Cortex of kidney (tissue), 1 donor: ENCODE data around the gene RALGDS.
"Not testable (repeated sequence)": the region's sequence is repeated elsewhere in the genome, so short reads cannot be mapped to it uniquely, and the experiment has no call there.

Source experiments
- DNase-seq: peaks from one replicate; lab custom pipeline; 2025; lab: John Stamatoyannopoulos, UW

Gene RALGDS

DNA sequence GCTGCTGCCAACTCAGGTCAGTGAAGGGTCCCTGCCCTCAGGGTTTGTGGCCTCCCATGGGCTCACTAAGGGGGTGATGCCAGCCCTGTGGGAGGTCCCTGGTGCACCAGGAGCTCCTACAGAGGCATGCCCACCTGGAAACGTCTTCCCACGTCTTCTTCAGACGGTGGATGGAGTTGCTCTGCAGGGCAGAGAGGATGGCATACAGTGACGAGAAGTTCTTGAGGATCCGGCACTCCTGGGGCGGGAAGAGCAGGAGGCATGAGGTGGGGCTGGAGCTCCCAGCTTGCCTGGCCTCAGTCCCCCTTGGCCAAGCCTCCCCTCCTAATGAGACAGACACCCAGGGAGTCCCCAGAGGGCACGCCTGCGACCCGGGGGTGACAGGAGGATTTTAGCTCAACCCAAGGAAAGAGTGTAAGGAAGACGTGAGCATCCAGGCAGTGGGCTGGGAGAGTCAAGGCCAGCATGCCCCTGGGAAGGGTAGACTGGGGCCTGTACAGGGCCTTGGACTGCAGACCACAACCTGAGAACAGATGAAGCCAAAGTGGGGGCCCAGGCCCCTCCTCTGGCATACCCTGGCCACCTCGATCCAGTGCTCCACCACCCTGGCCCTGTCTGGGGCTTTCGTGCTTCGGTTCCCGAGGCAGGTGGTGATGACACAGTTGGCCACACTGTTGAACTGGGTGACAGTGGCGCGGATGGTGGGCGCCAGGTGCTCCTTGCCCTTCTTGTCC is 14.4 kb downstream of the RALGDS start:
- DNase-seq = no peak

DNA sequence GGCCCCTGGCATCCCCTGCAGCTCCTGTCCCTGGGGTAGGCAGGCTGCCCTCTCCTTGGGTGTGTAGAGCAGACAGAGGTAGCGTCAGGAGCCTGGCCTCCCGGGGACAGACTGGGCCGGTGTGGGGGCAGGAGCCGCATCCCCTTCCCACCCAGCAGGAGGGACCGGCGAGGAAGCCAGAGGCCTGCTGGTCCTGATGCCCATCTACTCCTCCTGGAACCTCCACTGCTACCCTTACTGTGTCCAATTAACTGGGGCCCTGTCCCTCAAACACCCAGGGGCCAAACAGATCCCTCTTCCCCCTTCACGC is 15.6 kb downstream of the RALGDS start:
- no peak for DNase-seq

DNA sequence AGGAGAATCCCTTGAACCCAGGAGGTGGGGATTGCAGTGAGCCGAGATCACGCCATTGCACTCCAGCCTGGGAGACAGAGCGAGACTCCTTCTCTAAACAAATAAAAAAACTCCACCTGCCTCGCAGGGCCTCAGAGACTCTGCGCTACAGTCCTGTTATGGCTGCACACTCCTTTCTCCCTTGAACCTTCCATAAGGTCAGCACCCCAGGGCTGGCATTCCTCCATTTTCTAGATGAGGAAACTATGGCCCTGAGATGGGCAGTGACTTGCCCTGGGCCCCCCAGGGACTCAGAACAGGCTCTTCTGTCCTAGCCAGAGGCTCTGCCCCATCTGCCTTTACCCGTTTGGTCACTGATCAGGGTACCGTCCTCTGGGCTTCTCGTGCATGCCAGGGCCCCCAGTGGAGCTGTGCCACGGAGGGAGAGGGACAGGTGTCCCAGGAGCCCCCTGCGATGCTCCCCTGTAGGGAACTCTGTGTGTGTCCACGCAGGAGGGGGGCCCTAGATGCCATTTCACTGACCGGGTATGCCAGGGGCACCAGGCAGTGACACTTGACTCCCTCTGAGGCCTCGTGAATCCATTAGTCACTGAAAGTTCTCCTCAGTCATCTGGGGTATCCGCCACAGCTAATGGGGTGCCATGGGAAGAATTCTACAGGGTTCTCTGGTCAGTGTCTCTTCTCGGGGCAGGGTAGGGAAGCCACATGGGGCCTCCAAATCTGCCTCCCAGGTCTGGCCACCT is 16.2 kb downstream of the RALGDS start:
- DNase-seq = no peak

DNA sequence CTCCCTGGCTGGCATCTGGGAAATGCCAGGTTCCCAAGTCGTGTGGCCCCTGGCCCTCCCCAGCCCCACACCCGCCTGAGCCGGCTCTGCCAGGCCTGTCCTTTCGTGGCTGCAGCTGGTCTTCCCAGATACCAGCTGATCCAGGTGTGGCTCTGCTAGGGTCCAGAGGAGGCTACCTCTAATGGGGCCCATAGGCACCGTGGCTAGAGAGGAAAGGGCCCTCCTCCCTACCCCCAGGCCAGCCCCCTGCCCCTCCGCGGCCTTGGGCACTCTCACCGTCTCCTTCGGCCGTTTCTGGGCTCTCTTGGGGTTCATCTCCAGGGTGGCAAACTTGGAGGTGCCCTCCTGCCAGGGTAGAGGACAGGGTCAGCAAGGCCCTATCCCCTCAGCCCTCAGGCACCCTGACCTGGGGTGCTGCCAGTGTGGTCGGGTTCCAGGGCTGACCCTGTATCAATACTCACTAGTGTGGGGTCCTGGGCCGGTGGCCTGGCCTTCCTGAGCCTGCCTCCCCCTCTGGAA is 17.0 kb downstream of the RALGDS start:
- DNase-seq = no peak

DNA sequence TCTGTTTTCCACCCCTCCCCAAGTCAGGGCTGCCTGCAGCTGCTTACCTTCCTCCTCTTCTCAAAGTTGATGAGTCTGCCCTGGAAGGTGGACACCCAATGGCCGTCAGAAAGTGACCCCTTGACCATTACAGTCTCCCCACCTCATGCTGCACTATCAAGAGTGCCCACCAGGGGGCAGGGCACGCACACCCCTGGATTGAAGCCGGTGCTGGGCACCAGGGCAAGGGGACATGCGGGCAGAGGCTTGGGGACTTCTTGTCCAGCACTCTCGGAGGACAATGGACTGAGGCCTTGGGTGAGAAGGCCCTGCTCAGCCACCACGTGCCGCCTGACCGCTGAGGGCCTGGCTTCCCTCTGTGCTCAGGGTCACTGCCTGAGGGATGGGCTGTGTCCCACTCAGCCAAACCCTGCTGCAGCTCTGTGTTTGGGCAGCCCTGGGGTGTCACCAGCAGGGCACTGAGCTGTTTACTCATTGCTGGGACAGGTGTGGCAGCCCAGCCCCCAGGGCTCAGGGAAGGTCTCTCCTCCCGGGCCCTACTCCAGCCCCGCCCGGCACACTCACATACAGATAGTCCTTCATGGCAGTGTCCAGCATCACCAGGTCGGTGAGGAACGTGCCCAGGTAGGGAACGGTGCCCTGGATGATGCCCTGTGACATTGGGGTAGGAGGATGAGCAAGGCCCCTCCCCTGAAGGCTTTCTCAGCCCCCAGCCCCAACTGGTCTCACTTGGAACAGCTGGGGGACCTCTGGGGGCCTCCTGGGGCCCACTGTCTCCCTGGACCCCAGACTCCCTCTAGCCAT is 17.7 kb downstream of the RALGDS start:
- no peak for DNase-seq

DNA sequence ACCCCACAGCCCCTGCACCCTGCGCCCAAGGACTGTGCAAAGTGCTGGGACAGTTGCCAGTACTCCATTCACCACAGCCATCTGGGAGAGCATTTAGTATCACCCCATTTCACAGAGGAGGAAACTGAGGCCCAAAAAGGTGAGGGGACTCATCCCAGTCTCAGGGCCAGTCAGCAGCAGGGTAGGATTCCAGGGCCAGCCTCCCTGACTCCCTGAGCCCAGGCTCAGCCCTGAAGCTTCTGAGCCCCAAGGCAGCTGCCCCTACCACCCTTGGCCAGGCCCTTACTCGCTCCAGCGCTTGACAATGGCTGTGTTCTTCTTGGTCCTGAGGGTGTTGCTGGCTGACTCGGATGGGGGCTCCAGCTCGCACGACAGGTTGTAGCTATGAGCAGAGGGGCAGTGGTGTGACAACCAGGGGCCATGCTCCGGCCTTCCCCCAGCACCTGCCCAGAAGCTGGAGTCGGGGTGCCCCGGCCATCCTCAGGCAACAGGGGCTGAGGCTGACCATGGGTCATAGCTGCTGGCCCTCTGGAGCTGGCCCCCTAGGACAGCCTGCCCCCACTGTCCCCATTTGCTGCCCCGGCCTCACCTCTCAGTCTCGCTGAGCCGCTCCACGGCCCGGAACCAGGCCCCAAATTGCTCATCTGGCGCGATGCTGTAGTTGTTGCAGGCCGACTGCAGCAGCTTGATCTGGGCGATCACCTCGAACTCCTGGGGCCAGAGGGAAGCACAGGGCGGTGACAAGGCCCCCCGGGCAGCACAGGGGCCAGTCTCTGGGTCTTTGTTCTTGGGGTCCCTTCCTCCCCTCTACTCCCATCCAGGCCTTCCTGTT is 18.6 kb downstream of the RALGDS start:
- no peak for DNase-seq

DNA sequence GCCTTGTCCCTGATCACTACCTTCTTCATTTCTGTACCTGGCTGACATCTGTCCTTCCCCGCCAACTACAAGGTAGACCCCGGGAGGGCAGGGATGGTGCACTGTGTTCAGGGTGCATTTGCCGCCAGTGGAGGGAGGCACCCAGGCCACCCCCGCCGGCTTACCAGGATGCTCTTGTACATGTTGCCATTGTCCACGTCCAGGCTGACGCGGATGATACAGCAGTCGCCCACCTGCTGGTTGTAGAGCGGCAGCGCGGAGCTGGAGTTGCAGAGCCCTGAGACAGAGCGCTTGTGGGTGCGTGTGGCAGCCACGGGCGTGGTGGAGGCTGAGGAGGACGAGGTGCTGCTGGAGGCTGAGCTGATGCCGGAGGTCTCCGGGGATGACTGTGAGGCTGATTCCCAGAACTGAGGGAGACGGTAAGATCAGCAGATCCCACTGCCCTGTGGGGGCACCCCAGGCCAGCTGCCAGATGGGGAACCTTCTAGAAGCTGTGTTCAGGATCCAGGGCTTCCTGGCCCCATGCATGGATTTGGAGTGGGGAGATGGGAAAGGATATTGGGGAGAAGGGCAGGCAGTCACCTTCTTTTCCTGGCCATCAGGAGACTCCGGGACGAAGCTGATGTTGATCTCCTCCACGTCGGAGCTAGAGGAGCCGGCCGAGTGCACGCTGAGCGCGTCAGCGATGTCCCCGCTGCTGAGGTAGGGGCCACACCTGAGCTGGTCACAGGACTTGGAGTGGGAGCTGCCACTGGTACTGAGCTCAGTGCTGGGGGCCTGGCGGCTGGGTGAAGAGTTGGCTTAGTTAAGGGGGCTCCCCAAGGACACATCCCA is 19.5 kb downstream of the RALGDS start:
- DNase-seq = no peak

DNA sequence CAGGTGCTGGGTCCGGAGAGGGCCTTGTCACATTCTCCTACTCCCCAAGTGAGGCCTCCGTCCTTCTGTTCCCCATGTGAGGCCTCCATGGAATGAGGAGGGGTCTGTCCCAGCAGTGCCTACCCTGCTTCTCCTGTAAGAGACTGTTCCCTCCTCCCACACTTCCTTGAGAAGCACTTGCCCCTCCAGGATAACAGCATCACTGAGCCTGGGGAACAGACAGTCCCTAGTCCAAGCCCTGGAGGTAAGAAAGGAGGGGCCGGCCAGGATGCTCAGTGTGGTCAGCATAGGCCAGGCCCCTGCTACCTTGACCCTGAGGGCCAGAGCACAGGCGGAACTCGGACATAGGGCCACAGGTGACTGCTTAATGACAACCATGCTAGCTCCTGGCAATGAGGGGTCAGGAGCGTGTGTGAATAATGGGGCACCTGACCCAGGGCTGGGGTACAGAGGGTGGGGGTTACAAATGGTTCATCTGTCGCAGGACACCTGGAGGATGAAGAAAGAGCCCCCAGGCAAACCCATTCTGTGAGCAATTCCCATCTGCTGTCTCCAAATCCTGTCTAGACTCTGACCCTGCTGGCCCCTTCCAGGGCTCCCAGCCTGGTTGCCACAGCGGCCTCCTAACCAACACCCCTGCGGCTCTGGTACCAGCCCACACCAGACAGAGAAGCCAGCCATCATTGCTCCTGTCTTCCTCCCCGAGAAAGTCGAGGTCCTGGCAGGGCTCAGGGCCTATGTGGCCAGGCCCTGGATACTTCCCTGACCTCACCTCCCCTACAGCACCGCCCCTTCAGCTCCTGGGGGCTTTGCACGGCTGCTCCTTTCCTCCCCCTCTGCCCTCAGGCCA is 20.3 kb downstream of the RALGDS start:
- DNase-seq = no peak

DNA sequence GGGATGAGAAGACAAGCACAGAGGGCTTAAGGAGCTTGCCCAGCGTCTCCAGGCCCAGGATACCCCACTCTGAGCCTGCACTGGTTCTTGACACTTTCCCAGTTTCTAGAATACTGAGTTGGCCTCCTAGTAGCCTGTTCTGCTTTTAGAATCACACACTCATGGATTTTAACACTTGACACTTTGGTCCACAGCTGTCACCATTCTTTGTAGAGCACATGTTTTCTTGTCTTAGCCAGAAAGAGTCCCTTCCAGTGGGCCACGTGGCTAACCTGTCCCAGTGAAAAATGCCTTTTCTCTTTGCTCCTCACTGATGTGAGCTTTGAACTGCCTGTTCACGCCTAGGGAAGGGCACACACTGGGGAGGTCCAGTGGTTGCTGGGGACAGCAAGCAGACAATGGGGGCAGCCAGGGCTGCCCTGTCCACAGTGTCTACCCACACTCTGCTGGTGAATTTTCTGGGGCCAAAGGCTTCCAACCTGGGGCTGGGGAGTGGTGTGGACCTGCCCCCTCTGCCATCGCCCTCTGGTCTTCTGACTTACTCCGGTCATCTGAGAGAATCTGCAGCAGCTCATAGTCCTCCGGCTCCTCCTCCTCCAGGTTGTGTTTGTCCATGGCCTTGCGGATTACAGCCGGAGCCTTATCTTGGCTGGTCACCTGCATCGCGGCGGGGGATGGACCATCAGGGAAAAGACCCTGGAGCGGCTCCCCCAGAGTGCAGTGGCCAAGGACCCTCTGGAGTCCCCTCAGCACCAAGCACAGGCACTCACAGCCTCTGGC is 21.1 kb downstream of the RALGDS start:
- DNase-seq = no peak

DNA sequence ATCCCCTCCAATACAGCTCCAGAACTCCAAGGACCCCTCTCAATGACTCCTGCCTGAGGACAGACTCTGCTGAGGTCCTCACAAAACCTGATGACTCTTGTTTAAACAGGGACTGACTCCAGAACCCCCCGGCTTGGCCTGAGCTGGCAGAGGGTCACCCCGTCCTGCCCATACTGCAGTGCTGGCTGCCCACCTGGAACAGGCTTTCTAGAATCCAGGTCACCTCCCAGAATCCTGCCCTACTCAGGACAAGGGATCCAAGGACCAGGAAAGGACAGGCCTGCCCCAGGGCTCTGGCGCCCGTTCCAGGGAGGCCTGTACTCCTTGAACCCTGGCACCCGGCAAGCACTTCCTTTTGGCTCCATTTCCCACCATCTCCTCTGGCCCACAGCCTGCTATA is 22.2 kb downstream of the RALGDS start:
- DNase-seq = no peak

DNA sequence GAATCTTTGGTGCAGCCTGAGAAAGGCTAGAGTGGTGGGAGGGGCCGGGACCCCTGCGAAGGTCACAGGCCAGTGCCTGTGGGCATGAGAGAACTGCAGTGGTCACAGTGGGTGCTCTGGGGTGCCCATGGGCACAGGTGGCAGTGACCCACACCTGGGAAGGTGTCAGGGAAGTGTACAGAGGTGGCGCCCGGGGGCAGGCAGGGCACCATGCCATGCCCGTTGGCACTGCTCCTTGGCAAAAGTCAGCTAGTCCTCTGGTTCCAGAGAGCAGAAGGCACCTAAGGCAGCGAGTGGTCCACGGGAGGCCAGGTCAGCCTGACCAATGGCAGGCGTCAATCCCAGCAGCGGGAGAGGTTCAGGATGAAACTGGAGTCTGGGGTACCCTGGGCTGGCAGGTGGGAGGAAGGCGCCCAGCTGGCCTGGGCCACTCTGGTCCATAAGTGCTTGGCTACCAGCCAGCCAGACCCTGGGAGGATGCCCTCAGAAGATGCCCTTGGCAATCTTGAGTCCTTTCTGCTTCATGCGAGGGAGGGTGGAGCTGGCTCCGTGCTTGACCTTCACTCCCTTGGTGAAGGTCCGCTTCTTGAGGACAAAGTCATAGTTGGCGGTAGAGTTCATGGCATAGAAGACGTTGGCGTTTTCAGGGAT is 22.8 kb downstream of the RALGDS start:
- DNase-seq = no peak

DNA sequence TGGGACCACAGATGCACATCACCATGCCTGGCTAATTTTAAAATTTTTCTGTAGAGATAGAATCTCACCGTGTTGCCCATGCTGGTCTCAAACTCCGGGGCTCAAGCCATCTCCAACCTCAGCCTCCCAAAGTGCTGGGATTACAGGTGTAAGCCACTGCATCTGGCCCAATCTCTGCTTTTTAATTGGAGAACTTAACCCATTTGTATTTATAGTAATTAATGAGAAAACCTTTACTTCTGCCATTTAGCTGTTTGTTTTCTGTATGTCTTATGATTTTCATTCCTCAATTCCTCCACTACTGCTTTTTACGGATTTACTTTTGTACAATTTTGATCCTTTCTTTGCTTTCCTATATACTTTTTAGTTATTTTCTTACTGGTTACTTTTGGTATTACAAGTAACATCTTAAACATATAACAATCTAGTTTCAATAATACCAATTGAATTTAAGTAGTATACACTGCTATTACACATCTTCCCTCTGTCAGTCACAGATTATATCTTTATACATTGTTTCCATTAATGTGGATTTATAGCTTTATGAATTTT is 26.1 kb downstream of the RALGDS start:
- DNase-seq = no peak

DNA sequence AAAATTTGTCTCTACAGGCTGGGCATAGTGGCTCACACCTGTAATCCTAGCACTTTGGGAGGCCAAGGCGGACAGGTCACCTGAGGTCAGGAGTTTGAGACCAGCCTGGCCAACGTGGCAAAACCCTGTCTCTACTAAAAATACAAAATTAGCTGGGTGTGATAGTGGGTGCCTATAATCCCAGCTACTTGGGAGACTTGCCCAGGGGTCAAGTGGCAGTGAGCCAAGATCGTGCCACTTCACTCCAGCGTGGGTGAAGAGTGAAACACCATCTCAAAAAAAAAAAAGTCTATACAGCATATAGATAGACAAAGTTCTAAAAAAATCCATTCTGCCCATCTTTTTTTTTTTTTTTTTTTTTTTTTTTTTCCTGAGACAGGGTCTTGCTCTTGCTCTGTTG is 26.7 kb downstream of the RALGDS start:
- DNase-seq = not testable (repeated sequence)

DNA sequence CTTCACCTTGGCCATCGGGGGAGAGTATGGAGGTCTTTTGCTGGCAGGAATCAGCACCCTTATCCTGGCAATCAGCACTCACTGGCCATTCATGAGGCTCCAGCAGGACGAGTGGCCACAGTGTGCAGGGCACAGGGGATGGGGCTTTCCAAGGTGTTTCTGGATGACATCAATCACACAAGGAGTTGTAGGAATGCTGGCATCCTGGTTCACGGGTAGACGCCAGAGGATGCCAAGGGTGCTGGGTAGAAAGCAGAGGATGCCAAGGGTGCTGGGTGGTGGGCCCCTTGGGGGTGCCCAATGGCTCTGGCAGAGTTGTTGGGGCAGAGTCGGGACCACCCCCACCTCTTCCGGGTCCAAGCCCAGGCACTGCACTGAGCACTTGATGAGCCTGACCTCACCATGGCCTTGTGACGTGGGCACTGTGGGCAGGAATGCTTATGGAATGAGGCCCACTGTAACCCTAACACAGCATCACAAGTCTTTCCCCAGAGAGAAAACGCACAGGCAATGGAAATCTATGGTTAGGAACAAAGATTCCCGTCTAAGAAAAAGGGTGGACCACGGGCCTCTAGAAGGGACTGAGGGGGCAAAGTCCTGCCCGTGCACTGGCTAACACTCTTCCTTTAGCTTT is 30.2 kb downstream of the RALGDS start:
- DNase-seq = no peak

DNA sequence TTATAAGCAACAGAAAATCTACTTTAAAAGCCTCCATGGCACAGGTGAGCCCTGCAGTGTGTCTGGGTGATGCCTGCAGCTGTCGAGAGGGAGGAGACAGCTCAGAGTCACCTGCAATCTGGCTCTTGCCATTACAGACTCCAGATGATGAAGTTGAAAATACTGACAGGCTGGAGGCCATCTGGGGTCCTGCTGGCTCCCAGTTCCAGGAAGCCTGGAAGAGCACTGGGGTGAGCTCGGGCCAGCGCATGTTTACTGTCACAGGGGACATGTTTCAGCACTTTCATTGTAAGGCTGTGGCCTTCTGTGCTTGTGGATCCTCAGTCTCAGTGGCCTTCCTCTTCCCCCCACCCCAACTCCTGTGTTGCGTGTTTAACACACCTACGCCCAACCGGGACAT is 30.9 kb downstream of the RALGDS start:
- DNase-seq = no peak

DNA sequence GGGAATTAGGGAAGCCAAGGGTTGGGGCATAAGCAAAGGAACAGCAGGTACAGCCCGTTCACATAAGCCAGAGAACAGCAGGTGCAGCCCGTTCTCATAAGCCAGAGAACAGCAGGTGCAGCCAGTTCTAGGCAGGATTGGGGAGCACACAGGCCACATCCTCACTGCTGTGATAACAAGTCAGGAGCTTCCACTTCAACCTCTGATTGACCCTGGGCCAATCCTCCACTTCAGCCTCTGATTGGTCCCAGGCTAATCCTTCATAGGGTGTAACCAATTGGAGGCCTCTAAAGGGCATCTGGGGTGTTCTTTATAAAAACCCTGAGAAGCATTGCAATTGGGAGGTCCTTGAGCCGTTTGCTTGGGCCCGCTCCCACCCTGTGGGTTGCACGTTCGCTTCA is 31.8 kb downstream of the RALGDS start:
- no peak for DNase-seq

DNA sequence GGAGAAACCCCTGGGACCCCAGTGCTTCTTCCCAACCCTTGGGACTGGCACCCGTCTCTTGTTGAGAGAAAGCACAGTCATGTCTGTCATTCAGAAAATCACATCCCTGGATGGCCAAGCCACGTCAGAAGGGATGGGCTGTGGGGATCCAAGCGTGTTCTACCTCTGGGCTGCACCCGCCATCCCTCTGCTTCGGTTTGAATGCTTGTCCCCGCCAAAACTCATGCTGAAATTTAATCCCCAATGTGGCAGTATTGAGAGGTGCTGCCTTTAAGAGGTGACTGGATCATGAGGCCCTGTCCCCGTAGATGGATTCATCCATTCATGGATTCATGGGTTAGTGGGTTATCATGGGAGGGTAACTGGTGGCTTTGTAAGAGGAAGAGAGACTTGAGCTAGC is 32.3 kb downstream of the RALGDS start:
- no peak for DNase-seq
